Bronchial epithelial cell (primary cell): ENCODE results near the gene MAP2K6. TPM values are rescaled to one million over a fixed set of nuclear protein-coding genes. Genes with fewer than 3 reads are reported as not detected.
A peak's percentile ranks its signal among the peaks of the same experiment; 100 is the strongest.

Experiments used
- DNase-seq: peaks from one replicate; pipeline ENCODE4 v3.0.0-alpha.2; 2010; ENCODE audit warnings: low read depth
- FAIRE-seq: peaks from 2 replicates; lab custom pipeline; 2011; peaks lifted over from hg19 to GRCh38; lab: Jason Lieb, UNC
- H3K27me3 ChIP-seq: 2 replicates; pipeline ENCODE4 v1.5.1; 2011; ENCODE audit warnings: low read length; ENCODE audit not compliant: control insufficient read depth, insufficient read depth
- H3K36me3 ChIP-seq: 2 replicates; pipeline ENCODE4 v1.5.1; 2011; ENCODE audit warnings: low read length; ENCODE audit not compliant: control insufficient read depth, insufficient read depth
- H3K4me3 ChIP-seq: 2 replicates; pipeline ENCODE4 v1.5.1; 2011; ENCODE audit warnings: mild to moderate bottlenecking, low read depth, low read length, control low read depth
- CTCF ChIP-seq: IDR thresholded peaks from 2 replicates; pipeline ENCODE4 v1.5.1; 2011; ENCODE audit warnings: mild to moderate bottlenecking, moderate library complexity, low read length, control low read depth, inconsistent platforms; ENCODE audit not compliant: insufficient read depth, severe bottlenecking
- total RNA-seq: library from RNA; depleted of rRNA; stranded (reverse); fragments of >200 nt; gene quantifications from 2 replicates; pipeline ENCODE4 v1.2.1, GENCODE V29; 2014

The MAP2K6 gene
- total RNA-seq, 1 donor from 2014 or later = 0.26 TPM

GRCh38 chr17:69506489-69506888 lies 92.0 kb downstream of the MAP2K6 start:
- Histone ChIP-seq H3K4me3 (no peak overlapping the region), H3K36me3 (no peaks in the 10 kb centered on the region), H3K27me3 (no peaks in the 10 kb centered on the region)
- TF ChIP-seq CTCF = peak; percentile 41
- DNase-seq (peak; percentile 37), FAIRE-seq (no peak)

GRCh38 chr17:69508814-69509213 lies 94.3 kb downstream of the MAP2K6 start:
- FAIRE-seq = no peak
- no peak for DNase-seq
- TF ChIP-seq CTCF = no peak
- Histone ChIP-seq H3K4me3 (no peak overlapping the region), H3K27me3 (no peaks in the 10 kb centered on the region), H3K36me3 (no peaks in the 10 kb centered on the region)

- no peak for DNase-seq
These were observed 96.8 kb downstream of the MAP2K6 start for GRCh38 chr17:69511250-69511649.

GRCh38 chr17:69512946-69513345 lies 98.4 kb downstream of the MAP2K6 start:
- no peak for TF ChIP-seq CTCF
- H3K4me3 ChIP-seq = no peak overlapping the region
- DNase-seq (no peak), FAIRE-seq (no peak)
- no peaks in the 10 kb centered on the region for H3K36me3 ChIP-seq
- H3K27me3 ChIP-seq = no peaks in the 10 kb centered on the region

More at GRCh38 chr17:69511250-69511649, 96.8 kb downstream of the MAP2K6 start:
- TF ChIP-seq CTCF = no peak
- Histone ChIP-seq H3K36me3 (no peaks in the 10 kb centered on the region), H3K4me3 (no peak overlapping the region), H3K27me3 (no peaks in the 10 kb centered on the region)
- no peak for FAIRE-seq

GRCh38 chr17:69516225-69516624 lies 101.7 kb downstream of the MAP2K6 start:
- FAIRE-seq (no peak), DNase-seq (no peak)
- H3K27me3 ChIP-seq = no peaks in the 10 kb centered on the region
- no peaks in the 10 kb centered on the region for H3K36me3 ChIP-seq
- no peak overlapping the region for H3K4me3 ChIP-seq
- TF ChIP-seq CTCF = no peak

- no peaks in the 10 kb centered on the region for H3K27me3 ChIP-seq
- no peak overlapping the region for H3K4me3 ChIP-seq
- FAIRE-seq (no peak), DNase-seq (no peak)
- H3K36me3 ChIP-seq = no peaks in the 10 kb centered on the region
- TF ChIP-seq CTCF = no peak
These were observed 102.4 kb downstream of the MAP2K6 start for GRCh38 chr17:69516911-69517310.
